ENCODE measurements around the gene GNAO1.

The GNAO1 gene

GRCh38 chr16:56242740-56243139, 51.5 kb downstream of the GNAO1 start:
- no peak for DNase-seq

GRCh38 chr16:56244612-56245011, 53.3 kb downstream of the GNAO1 start:
- DNase-seq, result no peak

GRCh38 chr16:56245197-56245596, 53.9 kb downstream of the GNAO1 start:
- no peak for DNase-seq

GRCh38 chr16:56246051-56246817, 54.9 kb downstream of the GNAO1 start:
- no peak for DNase-seq

- no peak for DNase-seq
These were observed 55.7 kb downstream of the GNAO1 start for GRCh38 chr16:56247018-56247417.

- no peak for DNase-seq
These were observed 56.5 kb downstream of the GNAO1 start for GRCh38 chr16:56247808-56248207.

- DNase-seq, result no peak
These were observed 61.5 kb downstream of the GNAO1 start for GRCh38 chr16:56252835-56253234.

GRCh38 chr16:56255904-56256303, 64.6 kb downstream of the GNAO1 start:
- no peak for DNase-seq

GRCh38 chr16:56257239-56257638, 66.0 kb downstream of the GNAO1 start:
- no peak for DNase-seq

GRCh38 chr16:56257666-56258342, 66.5 kb downstream of the GNAO1 start:
- DNase-seq, result no peak

- DNase-seq, result no peak
These were observed 67.5 kb downstream of the GNAO1 start for GRCh38 chr16:56258508-56259424.

- no peak for DNase-seq
These were observed 68.1 kb downstream of the GNAO1 start for GRCh38 chr16:56259425-56259779.

- no peak for DNase-seq
These were observed 69.3 kb downstream of the GNAO1 start for GRCh38 chr16:56260378-56261160.

- no peak for DNase-seq
These were observed 70.4 kb downstream of the GNAO1 start for GRCh38 chr16:56261656-56262055.

- peak; percentile 41 for DNase-seq
These were observed 70.9 kb downstream of the GNAO1 start for GRCh38 chr16:56262148-56262547.

GRCh38 chr16:56262551-56263245, 71.4 kb downstream of the GNAO1 start:
- DNase-seq, result peak; percentile 79

GRCh38 chr16:56263711-56264608, 72.7 kb downstream of the GNAO1 start:
- no peak for DNase-seq

GRCh38 chr16:56264609-56264972, 73.3 kb downstream of the GNAO1 start:
- DNase-seq, result no peak

GRCh38 chr16:56265184-56265583, 73.9 kb downstream of the GNAO1 start:
- DNase-seq, result no peak

GRCh38 chr16:56265746-56266145, 74.5 kb downstream of the GNAO1 start:
- no peak for DNase-seq
